ENCODE results near the gene APOA1.

- no peak for TF ChIP-seq SIN3A (IDR thresholded peaks at IDR 0.05; ENCODE audit: low read depth, low read length)
- TF ChIP-seq NR2F1 (conservative IDR thresholded peaks at IDR 0.05), result no peak
- no peak for TF ChIP-seq ATF3 (IDR thresholded peaks at IDR 0.05; ENCODE audit: borderline replicate concordance, extremely low read depth, low read depth, low read length)
- TF ChIP-seq SREBF1 (IDR thresholded peaks at IDR 0.05; ENCODE audit: low read length), result no peak
- TF ChIP-seq NFYB (IDR thresholded peaks at IDR 0.05; ENCODE audit: insufficient read depth, low read depth, low read length), result no peak
- no peak for TF ChIP-seq CTCF (IDR thresholded peaks at IDR 0.05 in 2 of 3, conservative IDR thresholded peaks at IDR 0.05 in 1 of 3; ENCODE audit: control insufficient read depth in 2 of 3, extremely low read depth in 1 of 3, insufficient read depth in 1 of 3, low read depth in 3 of 3, low read length in 3 of 3)
- TF ChIP-seq NRF1 (conservative IDR thresholded peaks at IDR 0.05; ENCODE audit: low read depth, low read length), result no peak
- no peak for TF ChIP-seq POLR2A (IDR thresholded peaks at IDR 0.05; ENCODE audit: low read depth, low read length)
- no peak for TF ChIP-seq FOXK2 (IDR thresholded peaks at IDR 0.05)
- no peak for TF ChIP-seq POLR2AphosphoS2 (IDR thresholded peaks at IDR 0.05; ENCODE audit: low read depth, low read length)
- TF ChIP-seq EP300 (IDR thresholded peaks at IDR 0.05; ENCODE audit: borderline replicate concordance in 1 of 2, control insufficient read depth in 1 of 2, low read depth in 2 of 2, low read length in 2 of 2), result no peak
- no peak for TF ChIP-seq CHD4 (IDR thresholded peaks at IDR 0.05)
- no peak for TF ChIP-seq CBX5 (IDR thresholded peaks at IDR 0.05; ENCODE audit: low read depth)
- TF ChIP-seq HDGF (IDR thresholded peaks at IDR 0.05), result no peak
These were observed 2.2 kb downstream of the APOA1 start for GRCh38 chr11:116835042-116835772.
